Retinal pigment epithelial cell (primary cell): Measurements from ENCODE around the gene BIN1.
"Not testable (repeated sequence)": the region's sequence is repeated elsewhere in the genome, so short reads cannot be mapped to it uniquely, and the experiment has no call there.

Experiments
- DNase-seq: peaks from one replicate; pipeline ENCODE4 v3.0.0-alpha.2; 2010; ENCODE audit warnings: low read depth
- H3K4me3 ChIP-seq: 2 replicates; pipeline ENCODE4 v1.5.1; 2011; ENCODE audit warnings: mild to moderate bottlenecking, low read length, control low read depth, moderate library complexity
- TF ChIP-seq, protein P1 (sequence below): conservative IDR thresholded peaks from 2 replicates; pipeline ENCODE4 v1.5.1; 2011; ENCODE audit warnings: low read depth, low read length, control low read depth, inconsistent platforms

Gene BIN1

DNA sequence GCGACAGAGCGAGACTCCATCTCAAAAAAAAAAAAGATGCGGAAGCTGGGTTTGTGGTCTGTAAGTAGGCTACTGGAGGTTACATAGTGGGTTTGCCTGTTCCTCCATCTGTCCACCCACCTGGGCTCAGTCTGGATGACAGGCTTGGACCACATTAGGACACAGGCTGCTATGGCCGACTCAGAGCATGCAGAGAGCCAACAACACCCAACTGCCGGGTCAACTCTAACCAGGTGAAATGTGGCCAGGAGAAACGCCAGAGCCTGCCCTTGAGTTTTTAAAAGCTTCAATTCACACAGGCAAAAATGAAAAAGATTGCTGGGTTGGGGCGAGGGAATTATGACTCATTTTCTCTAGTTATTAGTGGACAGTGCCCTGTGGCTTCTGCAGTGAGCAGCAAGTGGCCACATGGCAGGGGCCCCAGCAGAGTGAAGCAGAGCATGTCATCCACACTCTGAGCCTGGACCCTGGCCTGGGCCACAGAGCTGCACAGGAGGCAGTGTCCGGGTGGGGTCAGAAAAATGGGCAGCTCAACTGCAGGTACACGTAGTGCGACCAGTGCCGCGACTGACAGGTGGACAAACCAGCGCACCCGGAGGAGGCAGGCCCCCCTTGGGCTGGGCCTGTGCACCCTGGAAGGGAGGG lies 67.4 kb downstream of the BIN1 start:
- TF ChIP-seq, protein P1, sequence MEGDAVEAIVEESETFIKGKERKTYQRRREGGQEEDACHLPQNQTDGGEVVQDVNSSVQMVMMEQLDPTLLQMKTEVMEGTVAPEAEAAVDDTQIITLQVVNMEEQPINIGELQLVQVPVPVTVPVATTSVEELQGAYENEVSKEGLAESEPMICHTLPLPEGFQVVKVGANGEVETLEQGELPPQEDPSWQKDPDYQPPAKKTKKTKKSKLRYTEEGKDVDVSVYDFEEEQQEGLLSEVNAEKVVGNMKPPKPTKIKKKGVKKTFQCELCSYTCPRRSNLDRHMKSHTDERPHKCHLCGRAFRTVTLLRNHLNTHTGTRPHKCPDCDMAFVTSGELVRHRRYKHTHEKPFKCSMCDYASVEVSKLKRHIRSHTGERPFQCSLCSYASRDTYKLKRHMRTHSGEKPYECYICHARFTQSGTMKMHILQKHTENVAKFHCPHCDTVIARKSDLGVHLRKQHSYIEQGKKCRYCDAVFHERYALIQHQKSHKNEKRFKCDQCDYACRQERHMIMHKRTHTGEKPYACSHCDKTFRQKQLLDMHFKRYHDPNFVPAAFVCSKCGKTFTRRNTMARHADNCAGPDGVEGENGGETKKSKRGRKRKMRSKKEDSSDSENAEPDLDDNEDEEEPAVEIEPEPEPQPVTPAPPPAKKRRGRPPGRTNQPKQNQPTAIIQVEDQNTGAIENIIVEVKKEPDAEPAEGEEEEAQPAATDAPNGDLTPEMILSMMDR = no peak
- no peak for DNase-seq
- H3K4me3 ChIP-seq = no peak overlapping the region

DNA sequence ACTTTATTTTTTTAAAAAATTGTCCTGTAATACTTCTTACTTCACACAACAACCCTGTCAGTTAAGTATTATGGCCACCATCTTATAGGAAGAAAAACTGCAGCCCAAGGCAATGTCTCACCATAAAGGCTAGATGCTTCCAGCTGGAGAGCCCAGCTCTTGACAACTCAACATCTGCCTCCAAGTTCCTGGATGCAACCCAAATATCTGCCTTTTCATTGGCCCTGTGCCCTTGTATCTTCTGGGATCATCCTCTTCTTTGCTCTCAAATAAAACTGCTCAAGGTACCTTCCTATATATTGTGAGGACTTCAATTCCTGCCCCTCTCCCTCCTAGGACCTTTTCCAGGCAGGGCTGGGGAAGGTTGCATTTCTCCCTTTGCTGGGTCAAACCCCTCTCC lies 69.5 kb downstream of the BIN1 start:
- H3K4me3 ChIP-seq = no peak overlapping the region
- no peak for DNase-seq
- TF ChIP-seq, protein P1 = no peak

DNA sequence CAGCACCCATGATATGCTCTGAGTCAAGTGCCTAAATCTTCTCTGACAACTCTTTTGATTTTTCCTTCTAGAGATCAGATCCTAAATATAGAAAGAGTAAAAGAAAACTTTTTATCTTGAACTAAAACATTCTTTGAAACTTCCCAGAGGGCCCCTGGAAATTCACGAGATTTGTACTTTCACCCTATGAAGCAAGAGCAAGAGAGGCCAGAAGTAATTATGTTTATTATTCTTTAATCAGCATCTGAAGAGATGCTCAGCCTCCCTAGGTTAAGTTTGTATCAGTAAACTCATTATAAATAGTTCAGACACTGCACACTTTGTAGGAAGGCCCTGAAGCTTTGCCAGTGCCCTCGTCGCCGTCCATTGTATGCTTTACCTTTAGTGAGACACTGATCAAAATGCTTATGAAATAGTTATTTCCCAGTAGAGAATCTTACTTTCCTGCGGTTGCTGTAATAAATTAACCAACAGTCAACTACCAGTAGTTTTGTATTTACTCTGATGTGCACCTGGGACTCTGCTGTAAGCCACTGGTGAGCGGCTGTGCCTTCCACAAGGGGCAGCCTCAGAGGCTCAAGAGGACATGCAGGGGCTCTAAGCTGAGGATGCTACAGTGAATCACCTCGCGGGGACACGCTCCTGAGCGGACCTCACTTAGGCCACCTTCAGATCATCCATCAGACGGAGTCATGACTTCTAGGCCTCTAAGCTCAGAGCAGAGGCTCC lies 71.9 kb downstream of the BIN1 start:
- TF ChIP-seq, protein P1 = no peak
- DNase-seq = no peak
- H3K4me3 ChIP-seq = no peak overlapping the region

DNA sequence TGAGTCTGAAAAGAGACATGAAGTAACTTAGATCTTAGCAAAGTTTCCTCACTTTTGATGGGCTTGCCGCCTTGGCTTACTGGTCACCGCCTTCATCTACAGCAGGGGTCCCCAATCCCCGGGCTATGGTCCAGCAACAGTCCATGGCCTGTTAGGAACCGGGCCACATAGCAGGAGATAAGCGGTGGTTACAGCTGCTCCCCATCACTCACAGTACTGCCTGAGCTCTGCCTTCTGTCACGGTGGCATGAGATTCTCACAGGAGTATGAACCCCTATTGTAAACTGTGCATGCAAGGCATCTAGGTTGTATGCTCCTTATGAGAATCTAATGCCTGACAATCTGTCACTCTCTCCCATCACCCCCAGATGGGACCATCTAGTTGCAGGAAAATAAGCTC lies 72.9 kb downstream of the BIN1 start:
- DNase-seq = no peak
- TF ChIP-seq, protein P1 = no peak
- no peak overlapping the region for H3K4me3 ChIP-seq

DNA sequence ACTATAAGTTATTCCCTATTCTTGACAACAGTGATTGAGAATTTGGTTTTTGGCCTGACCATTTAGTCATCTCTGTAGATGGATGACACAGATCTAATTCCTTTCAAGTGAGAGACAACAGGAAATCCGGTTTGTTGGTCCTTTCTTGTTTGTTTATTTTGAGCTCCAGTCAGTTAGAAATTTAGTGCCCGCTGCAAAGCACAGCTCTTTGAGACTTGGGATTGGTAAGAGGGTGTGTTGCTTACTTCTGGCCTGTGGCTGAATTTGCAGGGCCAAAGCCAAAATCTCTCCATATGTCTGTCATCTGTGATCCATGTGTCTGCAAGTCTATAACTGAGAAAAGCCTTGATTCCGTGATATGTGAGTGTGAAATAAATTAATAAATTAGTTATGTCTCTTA lies 74.3 kb downstream of the BIN1 start:
- TF ChIP-seq, protein P1 = no peak
- H3K4me3 ChIP-seq = no peak overlapping the region
- no peak for DNase-seq

DNA sequence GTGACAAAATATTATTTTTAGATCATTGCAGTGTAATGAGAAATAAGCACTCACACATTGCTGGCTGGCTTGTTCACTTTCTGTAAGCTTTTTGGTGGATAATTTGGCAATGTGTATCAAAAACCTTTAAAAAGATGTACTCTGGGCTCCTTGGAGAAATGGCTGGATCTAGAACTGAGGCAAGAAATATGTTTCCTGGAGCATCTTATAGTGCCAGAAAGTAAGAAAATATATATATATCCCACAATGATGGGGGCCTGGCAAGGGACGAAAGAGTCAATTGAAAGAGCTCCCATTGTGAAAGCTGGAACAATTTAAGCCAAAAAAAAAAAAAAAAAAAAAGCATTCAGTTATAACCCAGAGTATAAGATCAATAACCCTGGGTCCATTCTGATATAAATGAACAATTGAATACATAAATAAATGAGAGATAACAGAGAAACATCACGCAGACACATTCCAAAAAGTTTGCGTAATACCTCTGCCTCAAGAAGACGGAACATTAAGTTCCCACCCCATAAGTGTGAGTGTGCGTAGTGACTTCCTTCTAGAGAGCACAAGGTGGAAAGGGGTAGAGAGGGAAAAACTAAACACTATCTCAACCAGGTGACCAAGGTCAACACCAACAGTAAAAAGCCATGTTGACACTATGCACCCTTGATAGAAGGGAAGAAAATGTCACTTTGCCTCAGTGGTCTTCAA lies 77.5 kb downstream of the BIN1 start:
- TF ChIP-seq, protein P1 = no peak
- H3K4me3 ChIP-seq = no peak overlapping the region
- no peak for DNase-seq

DNA sequence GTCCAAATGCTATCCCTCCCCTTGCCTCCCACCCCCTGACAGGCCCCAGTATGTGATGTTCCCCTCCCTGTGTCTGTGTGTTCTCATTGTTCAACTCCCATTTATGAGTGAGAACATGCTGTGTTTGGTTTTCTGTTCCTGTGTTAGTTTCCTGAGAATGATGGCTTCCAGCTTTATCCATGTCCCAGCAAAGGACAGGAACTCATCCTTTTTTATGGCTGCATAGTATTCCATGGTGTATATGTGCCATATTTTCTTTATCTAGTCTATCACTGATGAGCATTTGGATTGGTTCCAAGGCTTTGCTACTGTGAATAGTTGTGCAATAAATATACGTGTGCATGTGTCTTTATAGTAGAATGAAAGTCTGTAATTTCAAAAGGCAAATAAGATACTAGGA lies 78.2 kb downstream of the BIN1 start:
- DNase-seq, H3K4me3 ChIP-seq: not testable (repeated sequence)
